Osteoblast (primary cell): ENCODE data around the gene CARD14. TPM values are rescaled to one million over a fixed set of nuclear protein-coding genes. Genes with fewer than 3 reads are reported as not detected.

Experiments
- DNase-seq: peaks from one replicate; pipeline ENCODE4 v3.0.0; 2011; ENCODE audit warnings: low spot score, mixed read lengths; ENCODE audit not compliant: insufficient read length; ENCODE audit errors: missing footprints
- H2AFZ ChIP-seq: 2 replicates; pipeline ENCODE4 v1.6.0; 2011; ENCODE audit warnings: mild to moderate bottlenecking, low read length
- H3K27ac ChIP-seq: 2 replicates; pipeline ENCODE4 v1.5.1; 2011; ENCODE audit warnings: mild to moderate bottlenecking, low read depth, low read length, moderate library complexity
- H3K27me3 ChIP-seq: 2 replicates; pipeline ENCODE4 v1.6.0; 2012; ENCODE audit warnings: mild to moderate bottlenecking, control low read depth, inconsistent platforms, low read length, moderate library complexity; ENCODE audit not compliant: insufficient read depth
- H3K36me3 ChIP-seq: 2 replicates; pipeline ENCODE4 v1.5.1; 2011; ENCODE audit warnings: mild to moderate bottlenecking, low read length, control low read depth, moderate library complexity; ENCODE audit not compliant: insufficient read depth
- H3K4me1 ChIP-seq: 2 replicates; pipeline ENCODE4 v1.5.1; 2011; ENCODE audit warnings: mild to moderate bottlenecking, low read length, control low read depth, moderate library complexity; ENCODE audit not compliant: insufficient read depth
- H3K4me2 ChIP-seq: 2 replicates; pipeline ENCODE4 v1.6.0; 2011; ENCODE audit warnings: mild to moderate bottlenecking, low read length; ENCODE audit not compliant: insufficient read depth
- H3K4me3 ChIP-seq: fragments of 200-600 bp; sonication (generic); 3 replicates; pipeline ENCODE4 v1.5.1; 2012; ENCODE audit warnings: mild to moderate bottlenecking, low read length, inconsistent platforms; ENCODE audit not compliant: insufficient read depth
- H3K79me2 ChIP-seq: 2 replicates; pipeline ENCODE4 v1.6.0; 2012; ENCODE audit warnings: mild to moderate bottlenecking, low read length, control low read depth, inconsistent platforms; ENCODE audit not compliant: insufficient read depth
- H3K9me3 ChIP-seq: 2 replicates; pipeline ENCODE4 v1.5.1; 2011; ENCODE audit warnings: low read depth, low read length, control low read depth
- H4K20me1 ChIP-seq: 2 replicates; pipeline ENCODE4 v1.6.0; 2012; ENCODE audit warnings: mild to moderate bottlenecking, low read length, control low read depth; ENCODE audit not compliant: insufficient read depth
- total RNA-seq: library from RNA; depleted of rRNA; stranded (reverse); fragments of >200 nt; gene quantifications from 2 replicates; pipeline ENCODE4 v1.2.3, GENCODE V29; 2012
- TF ChIP-seq, protein P1 (sequence below): IDR thresholded peaks from 2 replicates; pipeline ENCODE4 v1.5.1; 2011; ENCODE audit warnings: mild to moderate bottlenecking, low read depth, low read length, moderate library complexity; ENCODE audit errors: extremely low read depth

The CARD14 gene
- total RNA-seq, 1 donor = not detected

DNA sequence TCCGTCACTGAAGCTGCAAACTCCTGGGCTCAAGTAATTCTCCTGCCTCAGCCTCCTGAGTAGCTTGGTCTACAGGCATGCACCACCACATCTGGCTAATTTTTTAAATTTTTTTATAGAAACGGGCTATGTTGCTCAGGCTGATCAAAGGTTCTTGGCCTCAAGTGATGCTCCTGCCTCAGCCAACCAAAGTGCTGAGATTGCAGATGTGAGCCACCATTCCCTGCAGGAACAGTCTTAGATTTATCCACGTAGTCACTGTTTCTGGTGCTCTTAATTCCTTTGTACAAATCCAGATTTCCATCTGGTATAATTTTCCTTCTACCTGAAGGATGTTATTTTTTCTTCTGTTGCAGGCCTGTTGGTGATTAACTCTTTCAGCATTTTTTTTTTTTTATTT, 63.4 kb downstream of the CARD14 start:
- TF ChIP-seq, protein P1, sequence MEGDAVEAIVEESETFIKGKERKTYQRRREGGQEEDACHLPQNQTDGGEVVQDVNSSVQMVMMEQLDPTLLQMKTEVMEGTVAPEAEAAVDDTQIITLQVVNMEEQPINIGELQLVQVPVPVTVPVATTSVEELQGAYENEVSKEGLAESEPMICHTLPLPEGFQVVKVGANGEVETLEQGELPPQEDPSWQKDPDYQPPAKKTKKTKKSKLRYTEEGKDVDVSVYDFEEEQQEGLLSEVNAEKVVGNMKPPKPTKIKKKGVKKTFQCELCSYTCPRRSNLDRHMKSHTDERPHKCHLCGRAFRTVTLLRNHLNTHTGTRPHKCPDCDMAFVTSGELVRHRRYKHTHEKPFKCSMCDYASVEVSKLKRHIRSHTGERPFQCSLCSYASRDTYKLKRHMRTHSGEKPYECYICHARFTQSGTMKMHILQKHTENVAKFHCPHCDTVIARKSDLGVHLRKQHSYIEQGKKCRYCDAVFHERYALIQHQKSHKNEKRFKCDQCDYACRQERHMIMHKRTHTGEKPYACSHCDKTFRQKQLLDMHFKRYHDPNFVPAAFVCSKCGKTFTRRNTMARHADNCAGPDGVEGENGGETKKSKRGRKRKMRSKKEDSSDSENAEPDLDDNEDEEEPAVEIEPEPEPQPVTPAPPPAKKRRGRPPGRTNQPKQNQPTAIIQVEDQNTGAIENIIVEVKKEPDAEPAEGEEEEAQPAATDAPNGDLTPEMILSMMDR = no peak
- H2AFZ ChIP-seq = no peak overlapping the region
- no peak overlapping the region for H3K27ac ChIP-seq
- H3K4me1 ChIP-seq = no peaks in the 10 kb centered on the region
- H3K4me3 ChIP-seq = no peak overlapping the region
- H4K20me1 ChIP-seq = no peaks in the 10 kb centered on the region
- no peak overlapping the region for H3K4me2 ChIP-seq
- DNase-seq = no peak
- peaks cover 19% of the 10 kb centered on the region for H3K36me3 ChIP-seq
- no peaks in the 10 kb centered on the region for H3K27me3 ChIP-seq
- H3K79me2 ChIP-seq = no peaks in the 10 kb centered on the region
- no peaks in the 10 kb centered on the region for H3K9me3 ChIP-seq

DNA sequence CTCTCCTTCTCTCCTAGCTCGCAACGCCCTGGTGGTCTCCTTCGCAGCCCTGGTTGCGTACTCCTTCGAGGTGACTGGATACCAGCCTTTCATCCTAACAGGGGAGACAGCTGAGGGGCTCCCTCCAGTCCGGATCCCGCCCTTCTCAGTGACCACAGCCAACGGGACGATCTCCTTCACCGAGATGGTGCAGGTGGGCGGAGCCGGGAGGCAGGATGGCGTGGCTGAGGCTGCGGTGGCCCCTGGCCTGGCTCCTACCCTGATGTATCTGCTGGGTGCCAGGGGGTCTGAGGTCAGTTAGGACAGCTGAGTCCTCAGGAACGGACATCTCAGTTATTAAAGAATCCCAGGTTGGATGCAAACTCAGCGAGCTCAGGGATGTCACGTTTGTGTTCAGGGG, 67.1 kb downstream of the CARD14 start:
- H3K4me1 ChIP-seq = no peaks in the 10 kb centered on the region
- no peaks in the 10 kb centered on the region for H3K79me2 ChIP-seq
- no peaks in the 10 kb centered on the region for H3K9me3 ChIP-seq
- no peaks in the 10 kb centered on the region for H4K20me1 ChIP-seq
- no peak overlapping the region for H3K27ac ChIP-seq
- no peaks in the 10 kb centered on the region for H3K27me3 ChIP-seq
- H3K4me2 ChIP-seq = no peak overlapping the region
- DNase-seq = no peak
- no peak overlapping the region for H3K4me3 ChIP-seq
- peaks cover 16% of the 10 kb centered on the region for H3K36me3 ChIP-seq
- no peak overlapping the region for H2AFZ ChIP-seq
- TF ChIP-seq, protein P1 = no peak

DNA sequence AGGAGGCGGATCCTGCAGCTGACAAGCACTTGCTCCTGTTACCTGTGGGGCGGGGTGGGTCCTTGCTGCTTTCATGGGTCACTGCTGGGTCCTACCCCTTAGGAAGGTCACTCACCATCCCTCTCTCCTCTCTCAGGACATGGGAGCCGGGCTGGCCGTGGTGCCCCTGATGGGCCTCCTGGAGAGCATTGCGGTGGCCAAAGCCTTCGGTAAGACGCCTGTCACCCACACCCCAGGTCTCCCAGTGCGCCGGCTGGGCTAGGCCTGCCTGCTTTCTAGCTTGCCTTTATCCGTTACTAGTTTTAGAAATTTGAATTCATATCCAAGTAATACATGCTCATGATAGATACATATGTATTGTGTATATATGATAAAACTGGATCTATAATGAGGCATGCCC, 67.6 kb downstream of the CARD14 start:
- Histone ChIP-seq H3K27ac (no peak overlapping the region), H3K4me1 (no peaks in the 10 kb centered on the region), H3K79me2 (no peaks in the 10 kb centered on the region), H3K9me3 (no peaks in the 10 kb centered on the region), H2AFZ (no peak overlapping the region), H3K4me2 (no peak overlapping the region), H3K36me3 (peaks cover 12% of the 10 kb centered on the region), H3K4me3 (no peak overlapping the region), H3K27me3 (no peaks in the 10 kb centered on the region), H4K20me1 (no peaks in the 10 kb centered on the region)
- TF ChIP-seq, protein P1 = no peak
- peak; percentile 61 for DNase-seq

DNA sequence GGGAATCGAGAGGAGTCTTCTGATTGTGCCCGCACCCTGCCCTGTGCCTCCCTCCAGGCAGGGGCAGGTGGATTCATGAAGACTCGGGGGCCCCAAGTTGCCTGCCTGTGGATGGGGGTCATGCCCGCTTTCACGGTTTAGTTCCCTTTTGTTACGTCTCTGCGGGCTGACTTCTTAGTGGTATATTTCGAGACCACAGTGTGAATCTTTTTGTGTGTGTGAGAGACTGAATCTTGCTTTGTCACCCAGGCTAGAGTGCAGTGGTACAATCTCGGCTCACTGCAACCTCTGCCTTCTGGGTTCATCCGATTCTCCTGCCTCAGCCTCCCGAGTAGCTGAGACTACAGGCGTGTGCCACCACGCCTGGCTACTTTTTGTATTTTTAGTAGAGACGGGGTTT, 72.7 kb downstream of the CARD14 start:
- Histone ChIP-seq H4K20me1 (no peaks in the 10 kb centered on the region), H3K4me3 (no peak overlapping the region), H2AFZ (no peak overlapping the region), H3K36me3 (no peaks in the 10 kb centered on the region), H3K4me2 (no peak overlapping the region), H3K4me1 (no peaks in the 10 kb centered on the region), H3K79me2 (no peaks in the 10 kb centered on the region), H3K27ac (no peak overlapping the region), H3K27me3 (no peaks in the 10 kb centered on the region), H3K9me3 (no peaks in the 10 kb centered on the region)
- TF ChIP-seq, protein P1 = no peak
- DNase-seq = no peak
